Measurements from ENCODE around the gene PLEKHA5. TPM values are rescaled to one million over a fixed set of nuclear protein-coding genes. Genes with fewer than 3 reads are reported as not detected.

PLEKHA5 gene
- total RNA-seq, 2 experiments from 2014 or later = 6.7 to 8.9 TPM

DNA sequence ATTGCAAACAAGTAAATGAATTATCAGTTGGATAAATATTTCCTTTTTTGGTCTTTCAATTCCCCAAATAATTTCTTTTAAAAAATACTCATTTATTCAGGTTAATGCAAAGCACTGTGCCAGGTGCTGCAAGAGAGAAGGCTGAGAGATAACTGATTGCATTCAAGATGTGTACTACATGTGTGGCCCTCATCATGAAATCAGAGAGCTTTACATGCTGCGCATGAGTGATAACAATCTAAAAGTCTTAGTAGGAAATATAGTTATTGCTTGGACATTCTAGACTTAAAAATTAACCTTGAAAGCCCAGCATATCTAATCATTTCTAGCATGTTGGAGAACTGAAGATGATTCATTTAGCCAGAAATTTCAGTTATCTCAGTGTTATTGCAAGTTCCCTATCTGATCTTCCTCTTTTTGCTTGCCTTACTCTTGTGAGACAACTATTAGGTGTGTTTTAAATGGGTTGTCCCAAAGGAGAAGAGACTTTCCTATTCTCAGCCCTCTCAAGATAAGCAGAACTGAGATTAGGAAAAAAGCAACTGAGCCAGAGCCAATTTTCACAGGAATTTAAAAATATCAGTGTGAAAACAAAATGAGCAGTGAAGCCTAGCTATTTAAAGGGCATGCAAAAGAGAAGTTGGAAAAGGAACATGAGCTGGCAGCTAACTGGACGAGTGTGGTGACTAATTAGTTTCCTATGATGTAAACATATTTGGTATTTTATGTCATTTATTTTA, 60.9 kb downstream of the PLEKHA5 start:
- Mint-ChIP-seq H3K36me3 (no peaks in the 10 kb centered on the region), H3K9me3 (ENCODE audit: low read depth) (no peaks in the 10 kb centered on the region), H3K27ac (no peak overlapping the region), H3K4me3 (no peak overlapping the region), H3K27me3 (no peaks in the 10 kb centered on the region), H3K4me1 (no peaks in the 10 kb centered on the region)
- CTCF ChIA-PET = no interaction called here
- no peak for DNase-seq
- ATAC-seq = no peak

DNA sequence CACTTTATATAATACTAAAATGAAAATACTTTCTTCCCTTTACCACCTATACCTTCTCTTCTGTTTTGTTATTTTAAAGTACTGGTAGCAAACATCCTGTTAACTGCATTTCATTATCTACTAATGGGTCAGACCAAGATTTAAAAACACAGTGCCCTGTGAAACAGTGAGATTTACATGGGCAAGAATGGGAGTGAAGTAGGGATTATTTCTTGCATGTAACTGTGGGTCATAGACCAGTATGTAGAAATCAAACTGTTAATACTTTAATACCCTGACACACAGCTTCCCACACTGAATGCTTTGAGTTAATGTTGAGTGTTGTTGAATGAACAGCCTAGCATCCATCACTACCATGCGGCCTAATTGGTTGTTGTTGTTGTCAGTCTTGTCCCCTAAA, 61.6 kb downstream of the PLEKHA5 start:
- CTCF ChIA-PET = no interaction called here
- no peak overlapping the region for H3K27ac Mint-ChIP-seq
- H3K36me3 Mint-ChIP-seq = no peaks in the 10 kb centered on the region
- DNase-seq = no peak
- no peaks in the 10 kb centered on the region for H3K9me3 Mint-ChIP-seq (ENCODE audit: low read depth)
- no peaks in the 10 kb centered on the region for H3K4me1 Mint-ChIP-seq
- H3K4me3 Mint-ChIP-seq = no peak overlapping the region
- no peaks in the 10 kb centered on the region for H3K27me3 Mint-ChIP-seq
- ATAC-seq = no peak

DNA sequence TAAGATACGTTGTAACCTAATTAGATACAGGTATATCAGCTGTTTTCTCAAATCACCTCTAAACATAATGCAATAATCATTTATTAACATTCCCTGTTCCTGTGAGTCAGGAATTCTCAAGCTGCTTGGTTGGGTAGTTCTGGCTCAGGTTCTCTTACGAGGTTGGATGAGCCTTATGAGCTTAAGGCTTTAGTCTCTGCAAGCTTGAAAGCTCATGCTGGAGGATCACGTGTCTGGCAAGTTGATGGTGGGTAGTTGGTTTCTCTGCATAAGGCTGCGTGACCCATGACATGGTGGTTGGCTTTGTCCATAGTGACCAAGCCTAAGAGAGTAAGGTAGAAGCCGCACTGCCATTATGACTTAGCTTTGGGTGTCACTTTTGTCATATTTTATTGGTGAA, 62.0 kb downstream of the PLEKHA5 start:
- Mint-ChIP-seq H3K9me3 (ENCODE audit: low read depth) (no peaks in the 10 kb centered on the region), H3K4me3 (no peak overlapping the region), H3K4me1 (no peaks in the 10 kb centered on the region), H3K27me3 (no peaks in the 10 kb centered on the region), H3K36me3 (no peaks in the 10 kb centered on the region), H3K27ac (no peak overlapping the region)
- CTCF ChIA-PET = no interaction called here
- ATAC-seq (no peak), DNase-seq (no peak)

DNA sequence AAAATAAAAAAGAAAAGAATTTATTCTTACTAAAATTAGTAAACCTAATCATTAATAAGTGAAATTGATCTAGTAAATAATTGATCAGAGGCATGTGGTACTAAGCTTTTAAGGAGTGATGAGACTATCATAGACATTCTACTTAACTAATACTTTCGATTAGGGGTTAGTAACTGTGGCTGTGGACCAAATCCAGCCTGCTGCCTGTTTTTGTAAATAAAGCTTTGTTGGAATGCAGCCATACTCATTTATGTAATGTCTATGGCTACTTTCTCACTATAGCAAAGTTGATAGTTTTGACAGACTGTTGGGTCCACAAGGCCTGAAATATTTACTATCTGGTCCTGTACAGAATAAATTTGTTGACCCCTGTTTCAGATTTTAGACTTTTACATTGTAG, 63.2 kb downstream of the PLEKHA5 start:
- H3K27me3 Mint-ChIP-seq = no peaks in the 10 kb centered on the region
- H3K4me3 Mint-ChIP-seq = no peak overlapping the region
- H3K4me1 Mint-ChIP-seq = no peaks in the 10 kb centered on the region
- H3K27ac Mint-ChIP-seq = no peak overlapping the region
- ATAC-seq (no peak), DNase-seq (no peak)
- no peaks in the 10 kb centered on the region for H3K9me3 Mint-ChIP-seq (ENCODE audit: low read depth)
- CTCF ChIA-PET = no interaction called here
- no peaks in the 10 kb centered on the region for H3K36me3 Mint-ChIP-seq

DNA sequence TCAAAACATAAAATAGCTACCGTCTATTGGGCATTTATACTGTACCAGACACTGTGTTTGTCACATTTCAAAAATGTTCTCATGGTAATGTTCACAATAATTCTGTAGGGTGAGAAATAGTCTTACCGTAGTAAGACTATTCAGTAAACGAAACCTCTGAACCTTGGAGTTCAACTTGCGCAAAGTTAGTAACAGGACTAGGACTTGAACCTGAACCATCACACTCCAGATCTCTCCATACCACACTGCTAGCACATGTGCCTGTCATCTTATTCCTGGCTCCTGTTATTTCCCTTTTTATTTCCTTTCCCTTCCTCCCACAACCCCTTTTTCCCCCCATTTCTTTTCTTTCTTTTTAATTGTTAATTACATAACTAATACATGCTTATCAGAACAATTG, 65.4 kb downstream of the PLEKHA5 start:
- no peaks in the 10 kb centered on the region for H3K4me1 Mint-ChIP-seq
- ATAC-seq = no peak
- H3K9me3 Mint-ChIP-seq (ENCODE audit: low read depth) = no peaks in the 10 kb centered on the region

DNA sequence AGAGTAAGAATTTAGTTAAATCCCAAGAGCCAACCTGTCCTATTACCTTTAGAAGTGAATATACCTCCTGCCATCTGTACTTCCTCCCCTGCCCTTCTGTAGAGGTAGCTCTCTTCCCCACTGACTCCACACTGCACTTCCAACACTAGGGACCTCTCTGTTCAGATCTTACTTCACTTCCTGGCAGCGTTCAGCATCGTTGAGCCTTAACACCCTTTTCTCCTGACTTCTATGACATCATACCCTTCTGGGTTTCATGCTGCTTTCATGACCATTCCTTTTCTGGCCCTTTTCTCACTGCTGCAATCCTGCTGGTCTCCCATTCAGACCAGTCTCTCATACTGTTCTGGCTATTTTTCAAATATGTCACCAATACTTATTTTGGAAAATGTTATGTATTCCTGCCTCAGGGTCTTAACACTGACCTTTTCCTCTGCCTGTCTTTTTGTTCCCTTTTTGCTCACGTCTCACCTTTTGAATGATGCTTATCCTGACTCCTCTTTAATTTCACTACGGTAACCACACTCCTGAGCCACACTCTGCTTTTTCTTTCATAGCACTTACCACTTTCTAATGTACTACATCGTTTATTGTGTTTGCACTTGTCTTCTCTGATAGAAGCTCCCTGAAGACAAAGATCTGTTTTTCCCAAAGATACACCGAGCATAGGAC, 67.6 kb downstream of the PLEKHA5 start:
- DNase-seq = no peak
- H3K4me3 Mint-ChIP-seq = no peak overlapping the region
- no peak overlapping the region for H3K27ac Mint-ChIP-seq
- H3K4me1 Mint-ChIP-seq = no peaks in the 10 kb centered on the region
- ATAC-seq = no peak
- CTCF ChIA-PET = interaction anchor here (0.6 to 1.1 kb wide), 2 partner anchors 11 to 14 kb away, joined by 3 to 4 read pairs; no protein-coding TSS in a partner anchor
- H3K36me3 Mint-ChIP-seq = no peaks in the 10 kb centered on the region
- no peaks in the 10 kb centered on the region for H3K9me3 Mint-ChIP-seq (ENCODE audit: low read depth)
- no peaks in the 10 kb centered on the region for H3K27me3 Mint-ChIP-seq

More for the DNA sequence above, 65.4 kb downstream of the PLEKHA5 start:
- no peaks in the 10 kb centered on the region for H3K36me3 Mint-ChIP-seq
- H3K4me3 Mint-ChIP-seq = no peak overlapping the region
- no peak overlapping the region for H3K27ac Mint-ChIP-seq
- no peak for DNase-seq
- CTCF ChIA-PET = no interaction called here
- H3K27me3 Mint-ChIP-seq = no peaks in the 10 kb centered on the region

DNA sequence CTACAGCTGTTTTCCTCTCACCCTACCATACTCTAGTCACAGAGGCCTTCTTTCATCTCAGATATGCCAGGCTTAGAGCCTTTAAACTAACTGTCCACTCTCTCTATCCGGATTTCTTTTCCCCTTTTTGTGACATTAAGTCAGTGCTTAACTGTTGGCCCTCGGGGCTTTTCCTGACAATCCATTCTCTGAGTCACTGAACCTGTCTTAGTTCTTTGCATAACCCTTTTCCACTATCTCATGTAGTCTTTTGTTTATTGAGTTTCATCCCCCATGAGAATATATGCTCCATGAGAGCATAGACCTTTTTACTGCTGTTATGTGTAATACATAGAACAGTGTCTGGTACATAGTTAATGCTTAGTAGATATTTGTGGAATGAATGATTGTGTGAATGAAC, 68.7 kb downstream of the PLEKHA5 start:
- no peaks in the 10 kb centered on the region for H3K9me3 Mint-ChIP-seq (ENCODE audit: low read depth)
- ATAC-seq = no peak
- H3K4me3 Mint-ChIP-seq = no peak overlapping the region
- H3K27ac Mint-ChIP-seq = no peak overlapping the region
- DNase-seq = no peak
- no peaks in the 10 kb centered on the region for H3K36me3 Mint-ChIP-seq
- CTCF ChIA-PET = no interaction called here
- H3K4me1 Mint-ChIP-seq = peaks cover 2% of the 10 kb centered on the region
- no peaks in the 10 kb centered on the region for H3K27me3 Mint-ChIP-seq

DNA sequence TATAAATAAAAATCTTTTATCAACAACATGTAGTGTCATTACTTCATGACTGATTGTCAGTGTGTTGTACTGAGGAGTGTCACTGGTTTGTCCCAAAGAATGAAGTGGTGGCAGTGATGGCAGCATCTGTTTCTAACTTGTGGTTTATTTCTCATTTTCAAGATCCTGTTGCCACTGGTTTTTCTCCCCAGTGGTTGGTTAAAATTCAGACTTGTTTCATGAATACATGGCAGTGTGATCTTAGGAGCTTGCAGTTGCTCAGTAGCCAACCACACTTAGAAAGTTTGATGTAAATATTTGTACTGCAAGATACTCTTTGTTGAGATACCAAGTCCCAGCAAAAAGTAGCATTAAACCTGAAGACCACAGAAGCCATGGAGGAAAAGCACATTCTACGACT, 69.8 kb downstream of the PLEKHA5 start:
- peaks cover 4% of the 10 kb centered on the region for H3K4me1 Mint-ChIP-seq
- no peak for DNase-seq
- H3K27me3 Mint-ChIP-seq = no peaks in the 10 kb centered on the region
- CTCF ChIA-PET = interaction anchor here (1.0 kb wide), 1 partner anchor 298 kb away, joined by 3 read pairs; no protein-coding TSS in a partner anchor
- H3K27ac Mint-ChIP-seq = no peak overlapping the region
- H3K9me3 Mint-ChIP-seq (ENCODE audit: low read depth) = no peaks in the 10 kb centered on the region
- H3K36me3 Mint-ChIP-seq = no peaks in the 10 kb centered on the region
- H3K4me3 Mint-ChIP-seq = no peak overlapping the region
- no peak for ATAC-seq

DNA sequence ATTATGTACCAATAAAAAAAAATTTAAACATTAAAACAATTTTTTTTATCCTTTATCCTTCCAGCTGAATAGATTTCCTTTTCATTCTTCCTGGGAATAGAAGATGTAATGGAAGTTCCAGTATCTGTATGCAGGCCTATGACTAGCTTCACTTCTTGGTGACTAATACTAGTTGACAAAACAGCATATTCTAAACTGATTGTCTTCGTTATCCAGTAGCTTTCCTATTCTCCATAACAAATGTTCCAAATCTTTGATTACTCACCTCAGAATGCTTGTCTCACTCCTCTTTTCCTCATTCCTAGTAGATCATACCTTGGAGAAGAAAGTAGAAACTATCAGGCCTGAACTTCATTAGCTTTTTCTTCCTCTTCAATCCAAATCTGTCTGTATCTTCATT, 70.7 kb downstream of the PLEKHA5 start:
- ATAC-seq = no peak
- Mint-ChIP-seq H3K4me1 (peaks cover 4% of the 10 kb centered on the region), H3K9me3 (ENCODE audit: low read depth) (no peaks in the 10 kb centered on the region), H3K27me3 (no peaks in the 10 kb centered on the region), H3K27ac (no peak overlapping the region), H3K4me3 (no peak overlapping the region), H3K36me3 (no peaks in the 10 kb centered on the region)
- CTCF ChIA-PET = interaction anchor here (1.0 to 1.5 kb wide), 2 partner anchors 14 to 298 kb away, joined by 3 to 10 read pairs; no protein-coding TSS in a partner anchor
- DNase-seq = no peak

DNA sequence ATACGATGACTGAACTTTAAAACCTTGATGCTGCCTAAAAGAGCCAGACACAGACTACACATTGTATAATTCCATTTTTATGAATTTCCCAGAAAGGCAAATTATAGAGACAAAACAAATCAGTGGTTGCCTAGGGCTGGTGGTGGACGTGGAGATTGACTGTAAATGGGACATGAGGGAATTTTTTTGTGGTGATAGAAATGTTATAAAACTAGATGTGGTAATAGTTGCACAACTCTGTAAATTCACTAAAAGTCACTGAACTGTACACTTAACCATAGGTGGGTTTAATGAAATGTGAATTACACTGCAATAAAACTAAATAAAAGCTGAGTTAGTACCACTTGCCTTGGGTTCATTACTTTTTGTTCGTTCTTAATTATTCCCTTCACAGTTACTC, 72.1 kb downstream of the PLEKHA5 start:
- H3K36me3 Mint-ChIP-seq = no peaks in the 10 kb centered on the region
- peaks cover 4% of the 10 kb centered on the region for H3K4me1 Mint-ChIP-seq

DNA sequence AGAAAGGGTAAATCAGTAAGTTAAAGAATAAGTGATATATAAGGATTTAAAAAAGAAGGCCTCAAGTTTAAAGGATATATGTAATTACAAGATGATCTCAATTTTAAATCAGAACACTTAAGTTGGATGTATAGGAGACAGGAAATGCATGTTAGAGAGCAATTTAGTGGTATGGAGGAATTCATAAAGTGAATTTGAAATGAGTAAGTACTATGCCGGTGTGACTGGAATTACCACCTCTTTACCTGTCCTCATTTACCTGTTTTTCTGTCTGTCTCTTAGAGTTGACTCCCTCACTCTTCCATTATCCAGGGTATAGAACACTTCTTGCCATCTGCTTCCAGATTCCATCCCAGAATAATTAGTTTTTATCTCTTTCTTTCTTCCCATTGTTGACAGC, 73.5 kb downstream of the PLEKHA5 start:
- ATAC-seq (no peak), DNase-seq (no peak)
- CTCF ChIA-PET = no interaction called here
- Mint-ChIP-seq H3K4me3 (no peak overlapping the region), H3K27me3 (no peaks in the 10 kb centered on the region), H3K27ac (no peak overlapping the region), H3K36me3 (no peaks in the 10 kb centered on the region), H3K4me1 (peaks cover 4% of the 10 kb centered on the region), H3K9me3 (ENCODE audit: low read depth) (no peaks in the 10 kb centered on the region)

More for the DNA sequence above, 72.1 kb downstream of the PLEKHA5 start:
- no peak for ATAC-seq
- CTCF ChIA-PET = no interaction called here
- H3K27ac Mint-ChIP-seq = no peak overlapping the region
- no peaks in the 10 kb centered on the region for H3K27me3 Mint-ChIP-seq
- H3K9me3 Mint-ChIP-seq (ENCODE audit: low read depth) = no peaks in the 10 kb centered on the region
- no peak for DNase-seq
- no peak overlapping the region for H3K4me3 Mint-ChIP-seq

DNA sequence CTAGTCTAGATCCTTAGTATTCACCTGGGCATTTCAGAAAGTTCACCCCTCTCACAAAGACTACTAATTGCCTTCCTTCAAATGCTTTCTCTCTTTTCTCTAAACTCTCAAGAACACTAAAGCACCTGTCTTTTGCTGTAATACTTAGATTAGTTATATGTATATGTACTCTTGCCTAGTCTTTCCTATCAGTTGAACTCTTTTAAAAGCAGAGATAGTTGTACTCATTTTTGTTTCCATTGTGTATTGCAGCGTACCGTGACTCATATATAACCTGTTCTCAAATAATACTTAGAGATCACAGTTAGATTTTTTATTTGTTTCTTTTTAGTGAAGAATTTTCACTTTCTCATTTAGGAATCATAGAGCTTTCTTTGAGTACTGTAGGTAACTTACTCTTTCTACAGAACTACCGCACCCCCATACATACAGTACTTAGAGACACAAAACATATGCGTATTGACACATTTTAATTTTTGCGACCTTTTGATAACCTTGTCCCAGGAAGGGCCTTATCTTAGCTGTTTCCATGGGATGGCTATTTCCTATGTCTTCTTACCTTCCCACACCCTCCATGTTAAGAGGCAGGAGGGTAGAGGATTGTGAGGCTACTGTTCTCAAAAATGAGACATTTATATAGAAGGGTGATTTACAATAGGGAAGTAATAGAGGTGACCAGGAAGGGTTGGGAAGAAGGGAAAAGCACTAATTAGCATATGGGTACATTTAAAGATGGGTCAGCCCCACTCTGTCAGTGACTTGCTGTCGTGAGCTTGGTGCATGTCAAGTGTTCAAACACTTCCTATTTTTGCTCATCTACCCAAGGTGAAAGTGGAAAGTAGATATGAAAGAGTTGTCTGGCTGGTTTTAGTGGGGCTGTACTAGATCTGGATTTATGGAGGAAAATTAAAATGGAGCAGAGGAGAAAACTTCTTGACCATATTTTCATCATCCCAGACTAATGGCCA, 74.3 kb downstream of the PLEKHA5 start:
- ATAC-seq (no peak), DNase-seq (no peak)
- no peak overlapping the region for H3K4me3 Mint-ChIP-seq
- no peaks in the 10 kb centered on the region for H3K27me3 Mint-ChIP-seq
- no peak overlapping the region for H3K27ac Mint-ChIP-seq
- H3K9me3 Mint-ChIP-seq (ENCODE audit: low read depth) = no peaks in the 10 kb centered on the region
- CTCF ChIA-PET = no interaction called here
- peaks cover 1% of the 10 kb centered on the region for H3K36me3 Mint-ChIP-seq
- peaks cover 4% of the 10 kb centered on the region for H3K4me1 Mint-ChIP-seq

DNA sequence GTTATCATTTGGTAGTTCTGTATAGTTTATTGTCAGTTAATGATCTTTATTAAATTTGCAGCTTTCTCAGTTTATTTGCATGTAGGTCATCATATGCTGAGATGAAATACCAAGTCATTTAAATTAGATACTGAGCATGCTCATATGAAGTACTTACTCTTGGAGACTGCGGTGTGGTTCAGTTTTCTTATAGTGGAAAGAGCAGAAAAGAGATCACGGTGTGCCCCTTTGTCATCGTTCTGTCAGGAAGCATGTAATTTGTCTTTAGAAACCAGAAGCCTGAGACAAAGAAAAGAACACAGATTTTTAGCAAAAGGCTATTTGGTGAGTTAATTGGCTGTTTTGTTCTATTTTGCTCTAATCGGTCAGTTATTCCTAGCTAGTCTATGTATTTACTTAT, 75.6 kb downstream of the PLEKHA5 start:
- peaks cover 5% of the 10 kb centered on the region for H3K36me3 Mint-ChIP-seq
- peaks cover 7% of the 10 kb centered on the region for H3K4me1 Mint-ChIP-seq
- DNase-seq = no peak
- peaks cover 5% of the 10 kb centered on the region for H3K9me3 Mint-ChIP-seq (ENCODE audit: low read depth)
- no peak overlapping the region for H3K4me3 Mint-ChIP-seq
- ATAC-seq = no peak
- H3K27ac Mint-ChIP-seq = no peak overlapping the region
- CTCF ChIA-PET = no interaction called here
- H3K27me3 Mint-ChIP-seq = no peaks in the 10 kb centered on the region
